H1 (cell line): ENCODE data around the gene RAB5A. TPM values are rescaled to one million over a fixed set of nuclear protein-coding genes. Genes with fewer than 3 reads are reported as not detected.

Experiments used
- EZH2 ChIP-seq: fragments of 200-600 bp; sonication (generic); IDR thresholded peaks from 2 replicates; pipeline ENCODE4 v1.7.1; 2012; ENCODE audit warnings: low read depth, mild to moderate bottlenecking, moderate library complexity, low read length, inconsistent platforms; ENCODE audit not compliant: severe bottlenecking
- polyA plus RNA-seq, 7 experiments: library from polyadenylated mRNA; depleted of rRNA in 3 of 7; stranded (reverse) in 5 of 7; unstranded in 2 of 7; fragments of >200 nt in 5 of 7; fragments of 200-250 nt in 2 of 7; gene quantifications; 1 replicate in 5 of 7; 2 replicates in 1 of 7; 4 replicates in 1 of 7; pipeline versions ENCODE4 v1.2.1 to v1.2.3, GENCODE V29; 2011 to 2013; ENCODE audit warnings: missing spikeins in 2 of 7, mixed read lengths in 2 of 7
- total RNA-seq: library from RNA; stranded (reverse); fragmentation: NEBNext Ultra II Directional; extraction: Animal tissue kit (Norgen Biotek cat#: 25700); gene quantifications from 2 replicates; pipeline ENCODE4 v1.2.1, GENCODE V29; 2021

The RAB5A gene
- total and polyA plus RNA-seq, 2 of the 8 experiments (the other 6 are each of a cell fraction or from before 2014, with no cell fraction given): 22.4 to 77.7 TPM

- no peak for TF ChIP-seq EZH2
These were observed 13.8 kb downstream of the RAB5A start (continued) for GRCh38 chr3:19960696-19961095.
